Liver (tissue), 9 donors: Measurements from ENCODE around the gene MEIS1. TPM values are rescaled to one million over a fixed set of nuclear protein-coding genes. Genes with fewer than 3 reads are reported as not detected.

ENCODE experiments used
- DNase-seq: peaks from one replicate; pipeline ENCODE4 v3.0.0-alpha.2; 2017; ENCODE audit warnings: low spot score
- H3K27ac ChIP-seq, 2 donors: one replicate each; pipeline ENCODE4 v1.7.0; 2013; ENCODE audit warnings: inconsistent platforms in 2 of 2, low read length in 2 of 2, control low read depth in 1 of 2, low read depth in 1 of 2, mild to moderate bottlenecking in 1 of 2
- H3K27me3 ChIP-seq, 4 donors: one replicate each; pipeline versions ENCODE4 v1.6.1 to v1.7.0; 2013; ENCODE audit warnings: low read length in 3 of 4, inconsistent platforms in 1 of 4, mild to moderate bottlenecking in 1 of 4, moderate library complexity in 1 of 4; ENCODE audit not compliant: control insufficient read depth in 4 of 4, insufficient read depth in 4 of 4
- H3K36me3 ChIP-seq, 4 donors: one replicate each; pipeline versions ENCODE4 v1.6.1 to v1.7.0; 2013; ENCODE audit warnings: low read length in 3 of 4, mild to moderate bottlenecking in 3 of 4, low read depth in 1 of 4, moderate library complexity in 1 of 4; ENCODE audit not compliant: control insufficient read depth in 4 of 4, insufficient read depth in 3 of 4
- H3K4me1 ChIP-seq, 4 donors: one replicate each; pipeline versions ENCODE4 v1.6.1 to v1.7.0; 2013; ENCODE audit warnings: low read length in 3 of 4, mild to moderate bottlenecking in 3 of 4, moderate library complexity in 1 of 4; ENCODE audit not compliant: control insufficient read depth in 4 of 4, insufficient read depth in 4 of 4
- H3K4me3 ChIP-seq, 3 donors: one replicate each; pipeline versions ENCODE4 v1.6.1 to v1.7.0; 2013; ENCODE audit warnings: low read length in 3 of 3, control low read depth in 1 of 3, low read depth in 1 of 3, mild to moderate bottlenecking in 1 of 3
- H3K9ac ChIP-seq, 2 donors: one replicate each; pipeline ENCODE4 v1.7.0; 2013; ENCODE audit warnings: low read length in 2 of 2, mild to moderate bottlenecking in 2 of 2, moderate library complexity in 2 of 2, control low read depth in 1 of 2, low read depth in 1 of 2
- H3K9me3 ChIP-seq, 4 donors: one replicate each; pipeline versions ENCODE4 v1.6.1 to v1.7.0; 2013; ENCODE audit warnings: low read length in 3 of 4; ENCODE audit not compliant: control insufficient read depth in 4 of 4
- ATF3 ChIP-seq: IDR thresholded peaks from 2 replicates; pipeline ENCODE4 v1.6.1; 2016; ENCODE audit warnings: antibody characterized with exemption
- CTCF ChIP-seq: fragments of 150-350 bp; IDR thresholded peaks from 2 replicates; pipeline ENCODE4 v1.5.1; 2017; ENCODE audit warnings: improper control_type of control experiment, low read depth, low read length; ENCODE audit not compliant: missing input control
- EGR1 ChIP-seq, 2 donors: IDR thresholded peaks; 2 replicates each; pipeline ENCODE4 v1.6.1; 2016 to 2018; ENCODE audit warnings: antibody characterized with exemption in 2 of 2, low read depth in 2 of 2
- FOXA2 ChIP-seq: IDR thresholded peaks from 2 replicates; pipeline ENCODE4 v1.6.1; 2016; ENCODE audit warnings: antibody characterized with exemption
- HNF4A ChIP-seq, 2 donors: conservative IDR thresholded peaks; 2 replicates each; pipeline ENCODE4 v1.6.1; 2016; ENCODE audit warnings: antibody characterized with exemption in 2 of 2, mild to moderate bottlenecking in 2 of 2
- HNF4G ChIP-seq: IDR thresholded peaks from 2 replicates; pipeline ENCODE4 v1.6.1; 2016; ENCODE audit warnings: antibody characterized with exemption
- MAX ChIP-seq: IDR thresholded peaks from 2 replicates; pipeline ENCODE4 v1.6.1; 2016; ENCODE audit warnings: antibody characterized with exemption
- NR2F2 ChIP-seq: IDR thresholded peaks from 2 replicates; pipeline ENCODE4 v1.6.1; 2016; ENCODE audit warnings: antibody characterized with exemption
- REST ChIP-seq: IDR thresholded peaks from 2 replicates; pipeline ENCODE4 v1.6.1; 2016; ENCODE audit warnings: antibody characterized with exemption, mild to moderate bottlenecking
- RXRA ChIP-seq, 2 donors: IDR thresholded peaks; 2 replicates each; pipeline ENCODE4 v1.6.1; 2017 to 2018; ENCODE audit warnings: antibody characterized with exemption in 2 of 2, mild to moderate bottlenecking in 1 of 2
- SP1 ChIP-seq: IDR thresholded peaks from 2 replicates; pipeline ENCODE4 v1.6.1; 2018; ENCODE audit warnings: antibody characterized with exemption, mild to moderate bottlenecking
- TAF1 ChIP-seq: conservative IDR thresholded peaks from 2 replicates; pipeline ENCODE4 v1.6.1; 2016; ENCODE audit warnings: antibody characterized with exemption, mild to moderate bottlenecking
- YY1 ChIP-seq: IDR thresholded peaks from 2 replicates; pipeline ENCODE4 v1.6.1; 2016; ENCODE audit warnings: antibody characterized with exemption, mild to moderate bottlenecking
- ZBTB33 ChIP-seq: IDR thresholded peaks from 2 replicates; pipeline ENCODE4 v1.6.1; 2016; ENCODE audit warnings: antibody characterized with exemption
- WGBS: extraction: QIAGEN DNeasy Blood & Tissue Kit; methylation state at CpG from one replicate; pipeline ENCODE4 v1.1.7; 2013; 5-methylcytosine and 5-hydroxymethylcytosine counted together
- polyA plus RNA-seq, 2 donors: library from polyadenylated mRNA; stranded (reverse) in 1 of 2; unstranded in 1 of 2; fragments of 200-250 nt in 1 of 2; fragments of >200 nt in 1 of 2; fragmentation: Nextera tagmentation in 1 of 2; extraction: Ambion mirVana in 1 of 2; gene quantifications; one replicate each; pipeline versions ENCODE4 v1.2.1 to v1.2.3, GENCODE V29; 2013 to 2015
- total RNA-seq, 2 donors: library from RNA; depleted of rRNA; stranded (reverse); fragments of >200 nt; gene quantifications; one replicate each; pipeline ENCODE4 v1.2.3, GENCODE V29; 2014
- donor health status: healthy.
- donor health status: healthy.
- donor health status: healthy.
- donor health status: healthy.
- donor health status: healthy.

The MEIS1 gene
- total and polyA plus RNA-seq, 4 donors: 1.6 to 8.6 (median 5.5) TPM

GRCh38 chr2:66456183-66457041 is 21.5 kb downstream of the MEIS1 start:
- peaks cover 0 to 3% (median 0%) of the 10 kb centered on the region in 4 donors for H3K36me3 ChIP-seq
- no peak overlapping the region for H3K9ac ChIP-seq
- no peak overlapping the region for H3K4me3 ChIP-seq
- H3K27me3 ChIP-seq: no peaks in the 10 kb centered on the region
- no peak for TF ChIP-seq ZBTB33
- TF ChIP-seq EGR1 (IDR thresholded peaks at IDR 0.05; ENCODE audit: low read depth in 2 of 2): no peak
- TF ChIP-seq SP1: no peak
- no peak for TF ChIP-seq YY1
- no peak for TF ChIP-seq HNF4G
- no peak for TF ChIP-seq TAF1
- TF ChIP-seq ATF3: no peak
- no peak for TF ChIP-seq FOXA2
- no peak for TF ChIP-seq NR2F2
- TF ChIP-seq MAX: no peak
- no peak for DNase-seq
- H3K27ac ChIP-seq: no peak overlapping the region
- H3K9me3 ChIP-seq: no peaks in the 10 kb centered on the region
- no peaks in the 10 kb centered on the region for H3K4me1 ChIP-seq
- 82% methylated on average over 7 of the region's 7 CpGs for WGBS

GRCh38 chr2:66457545-66457944 is 22.6 kb downstream of the MEIS1 start:
- TF ChIP-seq MAX: no peak
- TF ChIP-seq HNF4A (conservative IDR thresholded peaks at IDR 0.05): no peak
- no peak for TF ChIP-seq NR2F2
- TF ChIP-seq SP1: no peak
- no peak for TF ChIP-seq YY1
- TF ChIP-seq HNF4G: no peak
- TF ChIP-seq REST: no peak
- no peak for TF ChIP-seq TAF1
- no peak for TF ChIP-seq FOXA2
- TF ChIP-seq CTCF: no peak
- TF ChIP-seq ATF3: no peak
- no peak for TF ChIP-seq ZBTB33
- TF ChIP-seq RXRA (IDR thresholded peaks at IDR 0.05): no peak
- H3K36me3 ChIP-seq: peaks cover 0 to 3% (median 0%) of the 10 kb centered on the region in 4 donors
- H3K9me3 ChIP-seq: no peaks in the 10 kb centered on the region
- WGBS: 86% methylated on average over 6 of the region's 6 CpGs
- H3K27ac ChIP-seq: no peak overlapping the region
- H3K4me3 ChIP-seq: no peak overlapping the region
- no peaks in the 10 kb centered on the region for H3K4me1 ChIP-seq
- no peak for DNase-seq
- H3K9ac ChIP-seq: no peak overlapping the region
- H3K27me3 ChIP-seq: no peaks in the 10 kb centered on the region
